NK-92 treated with Interleukin-12 subunit alpha and Interleukin-12 subunit beta, amount 100 ng/mL, for 24 hours (cell line): Measurements from ENCODE around the gene GOLT1B.
"Not testable (repeated sequence)": the region's sequence is repeated elsewhere in the genome, so short reads cannot be mapped to it uniquely, and the experiment has no call there.

Experiments
- DNase-seq: peaks from one replicate; lab custom pipeline; 2025; lab: John Stamatoyannopoulos, UW

The GOLT1B gene, protein sequence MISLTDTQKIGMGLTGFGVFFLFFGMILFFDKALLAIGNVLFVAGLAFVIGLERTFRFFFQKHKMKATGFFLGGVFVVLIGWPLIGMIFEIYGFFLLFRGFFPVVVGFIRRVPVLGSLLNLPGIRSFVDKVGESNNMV

DNA sequence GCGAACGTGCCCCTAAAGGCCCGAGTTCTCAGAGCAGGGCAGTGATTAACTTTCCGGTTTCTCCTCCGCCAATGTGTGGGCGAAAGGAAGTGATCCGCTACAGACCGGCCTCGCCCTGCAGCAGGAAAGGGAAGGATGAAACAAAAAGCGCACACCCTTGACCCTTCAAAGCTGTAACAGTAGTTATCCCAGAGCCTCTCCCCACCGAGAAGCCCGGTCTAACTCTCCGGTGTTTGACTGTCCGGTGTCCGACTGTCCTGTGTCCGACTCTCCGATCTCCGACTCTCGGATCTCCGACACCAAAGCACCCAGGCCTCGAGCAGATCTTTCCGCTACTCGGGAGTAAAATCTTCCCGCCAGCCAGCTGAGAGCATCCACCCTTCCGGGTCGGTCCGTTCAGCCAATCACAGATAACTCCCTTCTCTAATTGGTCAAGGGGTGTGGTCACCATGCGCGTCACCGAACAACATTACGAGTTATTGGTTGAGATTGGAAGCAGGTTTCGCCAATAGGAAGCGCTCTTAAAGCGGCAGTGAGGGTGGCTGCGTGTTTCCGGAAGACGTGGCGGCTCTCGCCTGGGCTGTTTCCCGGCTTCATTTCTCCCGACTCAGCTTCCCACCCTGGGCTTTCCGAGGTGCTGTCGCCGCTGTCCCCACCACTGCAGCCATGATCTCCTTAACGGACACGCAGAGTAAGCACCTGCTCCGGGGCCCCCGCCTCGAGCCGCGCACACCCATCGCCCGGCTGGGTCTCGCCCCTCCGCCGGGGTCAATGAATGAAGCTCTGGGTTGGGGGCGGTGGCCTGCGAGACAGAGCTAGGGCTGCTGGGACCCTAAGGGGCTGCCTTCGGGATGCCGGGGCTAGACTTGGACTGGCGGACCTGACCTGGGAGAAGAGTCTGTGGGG, at the start of gene GOLT1B, which contains the start of gene RECQL:
Gene GOLT1B, plus strand, starts transcription at position 532 of the 906 bp plus-strand sequence. Its CDS starts 135 bp downstream, at position 667.
Gene RECQL, minus strand, starts transcription at position 378 of the 906 bp plus-strand sequence. CDS start 2,065 bp downstream, outside the sequence.
- DNase-seq: peak; percentile 63

DNA sequence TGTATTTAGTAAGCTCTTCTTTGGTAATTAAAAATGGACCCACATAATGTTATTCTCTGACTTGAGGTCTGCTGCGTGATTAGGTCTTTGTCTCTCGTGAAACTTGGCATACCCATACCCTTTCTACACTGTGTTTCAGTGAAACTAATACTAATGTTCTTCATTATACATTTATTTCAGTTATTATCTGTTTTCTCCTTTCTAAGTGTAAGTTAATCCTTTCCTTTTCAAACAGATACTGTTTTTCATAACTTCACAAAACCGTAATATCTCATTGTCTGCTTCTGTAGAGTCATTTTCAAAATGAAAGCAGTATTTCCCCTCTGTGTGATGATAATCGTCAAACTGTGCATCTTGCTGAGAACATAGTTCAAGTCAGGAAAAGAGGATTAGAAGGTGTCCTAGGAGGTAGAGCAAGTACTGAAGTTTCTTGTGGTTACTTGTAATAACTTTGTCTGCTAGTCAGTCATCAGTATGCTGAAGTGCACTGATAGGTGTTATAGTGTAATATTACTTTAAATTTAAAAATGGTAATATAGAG, 48.2 kb upstream of the GOLT1B start:
- DNase-seq: no peak

DNA sequence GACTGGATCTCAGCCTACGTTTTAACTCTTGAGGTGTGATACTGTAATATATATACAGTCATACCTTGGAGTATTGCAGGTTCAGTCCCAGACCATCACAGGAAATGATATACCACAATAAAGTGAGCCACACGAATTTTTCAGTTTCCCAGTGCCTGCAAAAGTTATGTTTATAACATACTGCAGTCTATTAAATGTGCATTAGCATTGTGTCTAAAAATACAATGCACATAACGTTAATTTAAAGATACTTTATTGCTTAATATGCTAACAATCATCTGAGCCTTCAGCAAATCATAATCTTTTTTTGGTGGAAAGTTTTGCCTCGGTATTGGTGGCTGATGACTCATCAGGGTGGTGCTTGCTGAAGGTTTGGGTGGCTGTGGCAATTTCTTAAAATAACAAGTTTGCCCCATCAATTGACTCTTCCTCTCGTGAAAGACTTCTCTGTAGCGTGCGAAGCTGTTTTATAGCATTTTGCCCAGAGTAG, 45.3 kb upstream of the GOLT1B start:
- no peak for DNase-seq

DNA sequence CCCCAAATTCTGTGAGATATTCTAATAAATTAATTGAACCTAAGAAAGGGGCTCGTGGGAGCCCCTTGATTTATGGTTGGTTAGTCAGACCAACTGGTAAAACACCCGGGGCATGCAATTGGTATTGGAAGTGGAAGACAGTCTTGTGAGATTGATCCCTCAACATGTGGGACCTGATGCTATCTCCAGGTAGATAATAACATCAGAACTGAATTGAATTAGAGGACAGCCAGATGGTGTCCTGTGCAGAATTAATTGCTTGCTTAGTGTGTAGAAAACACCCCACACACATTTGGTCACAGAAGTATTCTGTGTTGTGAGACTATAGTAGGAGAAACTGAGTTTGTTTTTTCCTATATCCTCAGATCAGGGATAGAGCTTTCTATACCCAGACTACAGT, 42.1 kb upstream of the GOLT1B start:
- DNase-seq: no peak

DNA sequence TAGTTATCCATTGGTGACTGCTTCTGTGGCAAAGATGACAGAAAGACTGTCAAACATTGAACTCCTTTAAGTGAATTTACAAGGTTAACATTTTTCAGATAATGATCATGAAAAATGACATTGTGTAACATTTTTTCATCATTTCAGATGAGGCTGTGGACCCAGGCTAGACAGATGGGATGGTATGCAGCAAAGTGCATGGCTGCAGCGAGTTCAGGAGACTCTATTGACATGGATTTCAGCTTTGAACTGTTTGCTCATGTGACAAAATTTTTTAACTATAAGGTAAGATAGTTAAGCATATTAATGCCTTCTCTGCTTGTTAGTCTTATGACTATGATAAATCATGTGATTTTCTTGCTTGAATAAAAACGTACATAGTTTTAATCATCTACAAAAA, 34.3 kb upstream of the GOLT1B start:
- DNase-seq: not testable (repeated sequence)

DNA sequence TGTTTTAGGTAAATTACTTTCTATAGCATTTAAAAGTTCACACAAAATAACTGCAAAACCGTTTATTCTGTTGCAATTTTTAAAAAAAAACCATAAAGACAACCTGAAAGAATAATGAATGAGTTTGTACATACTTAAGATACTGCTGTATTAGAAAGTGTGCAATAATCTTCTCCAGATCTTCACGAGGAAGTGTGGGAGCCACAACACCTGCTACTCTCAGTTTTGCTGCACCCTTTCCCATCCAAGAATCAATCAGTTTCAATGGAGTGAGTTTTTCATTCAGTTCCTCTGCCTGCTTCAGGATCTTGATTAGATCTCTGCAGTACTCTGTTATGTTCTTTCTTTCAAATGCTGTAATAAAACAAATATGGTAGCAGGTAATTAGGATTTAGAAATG, 30.3 kb upstream of the GOLT1B start:
- no peak for DNase-seq

DNA sequence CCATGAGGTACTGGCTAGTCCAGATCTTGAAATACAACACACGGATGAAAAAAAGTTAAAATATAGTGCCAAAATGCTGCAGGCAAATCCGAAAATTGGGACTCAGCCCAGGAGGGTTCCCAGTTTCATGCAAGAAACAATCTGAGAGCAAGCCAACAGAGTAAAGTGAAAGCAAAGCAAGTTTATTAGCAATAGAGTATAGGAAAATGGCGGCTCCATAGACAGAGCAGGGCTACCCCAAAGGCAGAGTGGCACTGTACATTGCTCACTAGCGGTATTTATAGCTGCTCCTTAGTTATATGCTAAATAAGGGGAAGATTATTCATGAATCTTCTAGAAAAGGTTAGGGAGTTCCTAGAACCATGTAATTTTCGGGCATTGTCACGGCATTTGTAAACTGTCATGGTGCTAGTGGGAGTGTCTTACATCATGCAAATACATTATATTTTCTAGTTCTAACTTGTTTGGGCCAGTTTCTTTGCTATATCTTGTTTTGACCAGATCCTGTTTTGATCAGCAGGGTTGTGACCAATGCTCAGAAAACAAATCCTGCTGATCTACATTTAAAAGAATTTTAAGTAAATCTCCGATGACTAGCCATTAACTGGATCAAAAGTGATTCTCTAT, 29.3 kb upstream of the GOLT1B start:
- no peak for DNase-seq

DNA sequence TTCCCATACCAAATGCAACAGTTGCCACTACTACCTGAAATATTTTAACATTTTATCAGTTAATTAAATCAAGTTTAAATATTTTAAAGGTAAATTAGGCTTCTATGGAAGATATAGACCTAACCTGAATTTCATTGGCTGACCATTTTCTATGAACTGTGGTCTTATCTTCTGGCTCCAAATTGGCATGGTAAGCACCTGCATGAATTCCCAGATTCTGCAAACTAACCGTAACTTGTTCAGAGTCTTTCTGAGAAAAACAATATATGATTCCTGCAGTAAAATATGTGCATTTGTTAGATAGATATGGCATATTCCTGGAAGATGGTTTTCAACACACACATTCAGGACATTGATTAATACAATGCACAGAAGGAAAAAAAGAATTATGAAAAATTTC, 26.0 kb upstream of the GOLT1B start:
- no peak for DNase-seq

DNA sequence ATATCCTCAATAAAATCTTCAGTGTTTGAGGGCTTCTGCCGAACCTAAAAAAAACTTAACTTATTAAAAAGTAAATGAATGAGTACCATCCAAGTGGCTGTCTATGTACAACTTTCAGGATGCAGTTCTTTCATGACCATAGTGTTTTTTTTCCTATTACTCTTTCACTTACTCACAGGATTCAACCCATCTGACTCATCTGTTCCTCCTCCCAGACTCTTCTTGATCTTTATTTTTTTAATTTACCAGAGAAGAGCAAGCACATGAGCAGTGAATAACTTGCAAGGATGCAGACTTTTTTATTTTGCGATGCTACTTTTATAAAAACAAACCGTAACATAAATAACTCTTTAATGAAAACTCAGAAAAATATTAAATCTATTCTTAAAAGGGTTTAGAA, 24.6 kb upstream of the GOLT1B start:
- DNase-seq: no peak

DNA sequence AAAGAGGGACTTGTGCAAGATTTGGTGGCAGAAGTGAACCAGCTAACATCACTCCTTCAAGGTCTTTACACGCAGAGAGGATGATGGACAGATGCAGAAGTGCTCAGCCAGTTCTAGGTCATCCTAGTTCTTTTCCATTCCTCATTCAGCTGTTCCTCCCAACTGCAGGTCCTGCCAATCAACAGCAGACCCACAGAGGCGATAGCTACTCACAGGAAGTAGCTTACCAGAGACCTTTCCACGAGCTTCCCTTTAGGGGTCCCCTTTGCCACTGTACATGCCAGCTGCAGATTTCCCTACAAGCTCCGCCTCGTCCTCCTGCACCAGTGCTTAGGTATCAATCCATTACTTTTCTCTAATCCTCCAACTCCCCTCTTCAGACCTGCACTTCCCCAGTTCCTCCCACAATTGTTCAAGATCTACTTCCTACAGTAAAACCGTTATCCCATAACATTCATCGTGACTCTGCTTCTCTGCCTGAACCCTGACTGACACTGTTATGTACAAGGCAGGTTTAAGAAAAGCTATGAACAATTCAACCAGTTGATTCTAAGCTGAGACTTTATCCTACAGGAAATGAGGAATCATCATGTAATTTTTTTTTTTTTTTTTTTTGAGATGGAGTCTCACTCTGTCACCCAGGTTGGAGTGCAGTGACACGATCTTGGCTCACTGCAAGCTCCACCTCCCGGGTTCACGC, 22.7 kb upstream of the GOLT1B start:
- DNase-seq: no peak

DNA sequence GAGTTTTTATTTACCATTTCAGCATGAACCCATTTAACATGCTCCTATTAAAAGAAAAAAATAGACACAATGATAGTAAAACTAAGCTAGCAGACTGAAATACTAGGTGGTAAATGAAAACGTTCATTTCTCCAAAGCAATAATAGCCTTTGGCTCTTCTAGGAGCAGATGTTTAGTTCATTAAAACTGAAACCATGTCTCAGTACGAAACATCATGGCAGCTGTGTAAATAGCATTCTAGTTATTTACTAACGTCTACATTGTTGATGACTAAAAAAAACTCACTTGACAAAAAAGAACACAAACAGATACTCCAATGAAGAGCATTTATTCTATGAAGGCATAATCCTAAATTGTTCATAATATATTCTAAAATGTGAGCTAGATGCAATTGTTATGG, 18.1 kb upstream of the GOLT1B start:
- DNase-seq: no peak

DNA sequence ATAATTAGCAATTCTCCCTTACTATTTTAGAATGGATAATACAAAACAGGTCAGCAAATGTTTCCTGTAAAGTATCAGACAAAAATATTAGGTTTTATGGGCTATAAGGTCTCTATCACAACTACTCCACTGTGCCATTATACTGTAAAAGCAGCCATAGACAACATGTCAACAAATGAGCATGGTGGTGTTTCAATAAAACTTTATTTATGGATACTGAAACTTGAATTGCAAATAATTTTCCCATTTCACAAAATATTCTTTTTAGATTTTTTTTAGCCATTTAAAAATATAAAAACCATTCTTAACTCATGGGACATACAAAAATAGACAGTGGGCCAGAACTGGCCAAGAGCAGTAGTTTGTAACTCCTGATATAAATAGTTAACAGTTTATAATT, 15.6 kb upstream of the GOLT1B start:
- no peak for DNase-seq

DNA sequence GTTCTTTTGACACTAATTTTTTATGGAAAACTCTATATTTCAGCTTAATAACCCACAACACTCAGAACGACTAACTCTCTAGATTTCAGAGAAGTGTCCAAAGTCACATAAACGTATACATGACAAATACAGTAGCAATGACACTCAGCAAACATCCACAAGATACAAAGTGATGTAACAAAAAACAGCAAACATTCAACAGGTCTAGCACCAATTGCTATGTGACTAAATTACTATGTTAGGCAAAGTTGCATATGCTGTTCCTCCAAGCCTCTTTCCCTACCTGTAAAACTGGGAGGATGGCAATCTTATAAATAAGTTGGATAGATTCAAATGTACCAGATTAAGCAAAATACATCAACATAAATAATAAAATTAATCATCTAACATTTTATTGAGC, 1.8 kb upstream of the GOLT1B start:
- DNase-seq: no peak

DNA sequence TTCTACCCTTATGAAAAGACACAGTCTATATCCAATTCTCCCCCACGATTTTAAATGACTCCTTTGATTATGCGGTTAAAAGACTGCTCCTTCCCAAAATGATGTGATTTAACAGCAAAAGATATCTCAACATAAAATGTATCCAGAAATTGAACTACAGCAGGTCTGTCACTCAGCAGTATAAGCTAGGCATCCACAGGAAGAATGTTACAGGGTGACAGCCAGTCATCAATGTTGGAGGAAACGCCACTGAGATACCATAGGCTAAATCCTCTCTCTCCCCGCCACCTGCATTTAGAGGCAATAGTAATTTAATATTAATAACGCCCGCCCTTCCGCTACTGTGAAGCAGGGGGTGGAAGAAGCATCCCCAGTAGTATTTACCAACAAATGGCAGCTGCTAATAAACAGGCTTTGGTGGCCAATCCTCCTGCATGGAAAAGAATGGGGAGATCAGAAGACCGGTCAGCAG, 767 bp upstream of the GOLT1B start:
- no peak for DNase-seq

DNA sequence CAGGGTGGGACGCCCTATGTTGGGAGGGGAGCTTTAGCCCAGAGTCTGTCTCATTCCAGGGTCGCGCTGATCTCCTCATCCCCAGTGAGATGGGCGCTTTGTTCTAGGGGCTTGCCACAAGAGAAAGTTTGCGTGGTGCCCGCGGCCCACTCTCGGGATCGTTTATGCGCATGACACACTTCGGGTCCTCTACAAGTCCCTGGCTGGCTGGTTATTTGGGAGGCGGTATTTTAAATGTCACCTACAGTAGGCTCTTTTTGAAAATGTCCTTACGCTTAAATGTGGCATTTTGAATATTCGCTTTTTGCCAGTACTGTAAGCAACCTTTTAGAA, 541 bp downstream of the GOLT1B start:
- peak; percentile 3 for DNase-seq

DNA sequence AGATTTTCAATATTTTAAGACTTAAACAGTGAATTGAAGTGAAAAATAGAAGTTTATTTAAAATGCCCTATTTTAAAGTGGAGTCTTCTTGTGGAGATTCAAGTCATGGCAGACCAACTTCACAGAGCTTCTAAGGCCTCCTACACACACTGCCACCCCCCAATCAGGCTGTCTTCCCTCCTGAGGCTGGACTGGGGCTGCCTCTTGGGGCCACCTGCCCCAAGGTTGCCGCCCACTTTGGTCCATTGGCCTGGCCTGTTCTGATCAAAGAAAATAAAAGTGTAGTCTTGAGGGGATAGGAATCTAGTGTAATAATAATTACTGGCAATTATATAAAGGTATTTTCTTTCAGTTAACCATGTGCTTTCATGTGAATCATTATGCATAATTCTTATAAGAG, 1.3 kb downstream of the GOLT1B start:
- no peak for DNase-seq

DNA sequence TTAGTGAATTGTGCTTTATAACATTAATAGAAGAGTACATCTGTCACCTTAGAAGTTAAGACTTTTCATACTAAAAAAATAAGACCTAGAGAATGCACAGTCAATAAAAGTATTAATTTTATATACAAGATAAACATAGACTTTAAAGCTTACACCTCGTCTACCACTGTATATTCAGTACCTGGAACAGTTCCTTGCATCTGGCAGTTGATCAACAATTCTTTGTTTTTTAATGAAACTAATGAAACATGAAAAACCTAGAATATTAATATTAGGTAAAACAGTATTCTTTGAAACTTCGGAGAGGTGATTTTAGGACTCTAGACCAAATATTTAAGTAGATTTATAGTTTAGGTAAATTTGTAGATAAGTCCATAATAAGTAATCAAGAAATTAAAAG, 4.3 kb downstream of the GOLT1B start:
- no peak for DNase-seq

DNA sequence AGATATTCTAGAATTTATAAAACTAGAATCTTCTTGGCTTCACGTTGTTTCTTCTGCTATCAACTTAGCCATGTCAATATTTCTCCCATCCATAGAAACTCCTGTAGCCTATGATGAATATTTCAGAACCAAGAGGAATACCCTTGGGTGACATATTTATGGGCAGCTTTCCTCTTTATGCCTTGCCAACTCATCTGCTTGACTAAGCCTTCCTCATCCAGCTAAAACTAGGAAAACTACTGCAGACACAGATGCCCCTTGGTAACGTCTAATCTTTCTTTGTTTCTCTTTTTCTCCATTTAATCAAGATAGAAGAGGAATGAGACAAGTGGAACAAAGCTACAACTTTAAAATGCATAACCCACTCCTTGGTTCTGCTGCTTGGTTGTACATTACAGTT, 6.3 kb downstream of the GOLT1B start:
- DNase-seq: no peak

DNA sequence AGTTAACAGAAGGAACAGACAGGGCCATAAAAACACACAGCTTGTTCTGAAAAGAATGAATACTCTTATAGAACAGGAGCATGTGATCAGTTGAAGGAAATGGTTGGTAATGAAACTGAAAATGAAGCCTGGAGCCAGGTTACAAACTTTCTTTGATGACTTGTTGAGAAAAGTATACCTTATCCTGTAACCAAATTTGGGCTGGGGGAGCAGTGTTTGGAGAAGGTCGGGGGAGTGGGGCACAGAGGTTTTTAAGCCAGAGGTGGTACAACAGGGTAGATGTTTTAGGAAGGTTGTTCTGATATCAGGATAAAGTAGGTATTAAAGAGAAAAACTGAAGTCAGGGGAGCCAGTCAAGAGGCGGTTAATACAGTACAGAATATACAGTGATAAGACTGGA, 8.2 kb downstream of the GOLT1B start:
- no peak for DNase-seq

DNA sequence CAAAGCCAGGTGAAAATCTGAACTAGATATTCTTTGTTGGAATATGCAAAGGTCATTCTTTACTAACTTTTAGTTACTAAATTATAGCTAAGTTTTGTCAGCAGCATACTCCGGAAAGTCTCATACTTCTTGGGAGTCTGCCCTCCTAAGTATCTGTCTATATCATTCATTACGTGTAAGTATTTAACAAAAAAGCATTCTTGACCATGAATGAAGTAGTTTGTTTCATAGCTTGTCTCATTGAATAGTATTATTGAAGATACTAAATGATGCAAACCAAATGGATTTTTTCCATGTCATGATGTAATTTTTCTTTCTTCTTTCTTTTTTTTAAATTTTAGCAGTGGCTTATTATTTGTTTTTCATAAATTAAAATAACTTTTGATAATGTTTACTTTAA, 14.7 kb downstream of the GOLT1B start:
- DNase-seq: no peak

DNA sequence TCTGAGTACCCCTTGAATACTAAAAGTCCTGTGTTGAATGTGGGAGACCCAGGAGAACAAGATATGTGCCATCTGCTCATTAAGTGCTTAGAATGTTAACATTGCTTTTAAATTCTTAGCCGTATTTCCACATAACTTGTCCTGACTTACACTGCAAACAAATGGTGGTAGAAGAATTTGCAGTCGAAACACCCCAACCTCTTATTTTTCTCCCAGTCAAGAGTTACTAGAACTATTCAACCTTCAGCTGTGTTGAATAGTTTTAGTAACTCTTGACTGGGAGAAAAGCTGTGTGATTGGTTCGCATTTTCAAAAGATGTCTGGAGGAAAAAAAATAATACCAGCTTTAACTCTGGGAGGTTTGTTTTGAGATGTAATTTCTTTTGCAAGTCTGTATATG, 16.9 kb downstream of the GOLT1B start:
- no peak for DNase-seq

DNA sequence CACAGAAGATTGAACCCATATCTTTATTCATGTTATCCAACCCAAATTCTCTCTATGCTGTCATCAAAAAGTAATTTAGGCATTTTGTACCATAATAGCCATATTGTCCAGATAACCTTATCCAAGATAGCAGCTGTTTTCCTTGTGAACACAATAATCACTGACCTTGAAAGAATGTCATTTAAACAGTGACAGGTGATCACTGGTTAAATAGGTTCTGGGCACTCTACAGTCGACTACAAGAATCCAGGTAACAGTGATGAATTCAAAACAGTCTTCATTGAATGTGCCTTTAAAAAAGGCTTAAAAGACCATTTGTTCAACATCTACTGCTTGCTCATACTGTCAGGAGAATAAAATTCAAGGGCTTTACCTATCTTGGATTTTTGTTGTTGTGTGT, 20.0 kb downstream of the GOLT1B start:
- no peak for DNase-seq
